Adrenal gland (tissue), 12 donors: ENCODE measurements around the gene DDR1. TPM values are rescaled to one million over a fixed set of nuclear protein-coding genes. Genes with fewer than 3 reads are reported as not detected.

Experiments
- DNase-seq, 7 donors: peaks; one replicate each; pipeline ENCODE4 v3.0.0-alpha.2; 2019 to 2020
- H3K27ac ChIP-seq, 5 donors: fragments of 200-600 bp; sonication (generic) in 4 of 5; 1 replicate in 3 of 5; 2 replicates in 2 of 5; pipeline versions ENCODE4 v1.5.1 to v1.8.0; 2016 to 2020; ENCODE audit warnings: mild to moderate bottlenecking in 1 of 5
- H3K27me3 ChIP-seq: fragments of 200-600 bp; 2 replicates; pipeline ENCODE4 v1.8.0; 2021
- H3K36me3 ChIP-seq, 2 donors: fragments of 200-600 bp; replicated peaks in 1 of 2; 1 replicate in 1 of 2; 2 replicates in 1 of 2; pipeline versions ENCODE4 v1.5.1 to v1.8.0; 2018 to 2022
- H3K4me1 ChIP-seq, 2 donors: fragments of 200-600 bp; replicated peaks in 1 of 2; 1 replicate in 1 of 2; 2 replicates in 1 of 2; pipeline versions ENCODE4 v1.5.1 to v1.8.0; 2018 to 2021
- H3K4me3 ChIP-seq, 4 donors: fragments of 200-600 bp; sonication (generic) in 3 of 4; one replicate each; pipeline ENCODE4 v1.5.1; 2016 to 2018
- H3K9me3 ChIP-seq, 3 donors: fragments of 200-600 bp; sonication (generic) in 1 of 3; replicated peaks in 1 of 3; 1 replicate in 2 of 3; 2 replicates in 1 of 3; pipeline versions ENCODE4 v1.5.1 to v1.8.0; 2016 to 2021
- POLR2A ChIP-seq, 2 donors: fragments of 450-650 bp; IDR thresholded peaks; one replicate each; pipeline ENCODE4 v1.6.1; 2017; ENCODE audit warnings: antibody characterized with exemption in 2 of 2, mild to moderate bottlenecking in 2 of 2, moderate library complexity in 1 of 2
- WGBS, 4 donors: extraction: QIAGEN DNeasy Blood & Tissue Kit in 2 of 4; methylation state at CpG; one replicate each; pipeline versions ENCODE4 v1.1.5 to v1.1.7; 2013 to 2017; 5-methylcytosine and 5-hydroxymethylcytosine counted together
- intact Hi-C, 2 donors: fragments of 100-400 bp; cut with DNase I; formaldehyde crosslinking; loops; one replicate each; pipeline versions ENCODE4 v1.14.1 to v1.15.0; 2022 to 2023
- polyA plus RNA-seq, 3 donors: library from polyadenylated mRNA; stranded (reverse); fragments of 200-250 nt in 2 of 3; fragments of 350-450 nt in 1 of 3; fragmentation: Illumina TruSeq in 1 of 3; extraction: RNeasy Lipid Tissue Mini Kit (QIAGEN cat#74804) in 1 of 3; gene quantifications; one replicate each; pipeline ENCODE4 v1.2.3, GENCODE V29; 2013 to 2014
- total RNA-seq, 9 donors: library from RNA; depleted of rRNA in 4 of 9; stranded (reverse); fragments of >200 nt in 4 of 9; fragments of 120-200 nt in 1 of 9; fragmentation: NEBNext Ultra II Directional in 1 of 9; extraction: Animal tissue kit (Norgen Biotek cat#: 25700) in 1 of 9; gene quantifications; one replicate each; pipeline versions ENCODE4 v1.1.0 to v1.2.4, GENCODE V29; 2013 to 2023
- TF ChIP-seq, protein P1 (sequence below), 6 experiments: fragments of 450-650 bp in 4 of 6; fragments of 200-600 bp in 2 of 6; sonication (generic) in 1 of 6; IDR thresholded peaks; 1 replicate in 5 of 6; 2 replicates in 1 of 6; pipeline versions ENCODE4 v1.5.1 to v1.8.0; 2016 to 2021; ENCODE audit warnings: antibody characterized with exemption in 6 of 6, mild to moderate bottlenecking in 2 of 6, moderate library complexity in 1 of 6
- donor health status: healthy with polysubstance abuse.
- donor health status: Bipolar disorder and iron deficiency.
- donor health status: DM: yes; HTN: yes; CAD: no.
- donor health status: DM: no; HTN: no; CAD: no.
- donor health status: DM: no; HTN: no; CAD: no.
- donor health status: DM: yes; HTN: yes; CAD: no.

DDR1 gene
- total and polyA plus RNA-seq, 12 donors = 18.0 to 239 (median 63.9) TPM

DNA sequence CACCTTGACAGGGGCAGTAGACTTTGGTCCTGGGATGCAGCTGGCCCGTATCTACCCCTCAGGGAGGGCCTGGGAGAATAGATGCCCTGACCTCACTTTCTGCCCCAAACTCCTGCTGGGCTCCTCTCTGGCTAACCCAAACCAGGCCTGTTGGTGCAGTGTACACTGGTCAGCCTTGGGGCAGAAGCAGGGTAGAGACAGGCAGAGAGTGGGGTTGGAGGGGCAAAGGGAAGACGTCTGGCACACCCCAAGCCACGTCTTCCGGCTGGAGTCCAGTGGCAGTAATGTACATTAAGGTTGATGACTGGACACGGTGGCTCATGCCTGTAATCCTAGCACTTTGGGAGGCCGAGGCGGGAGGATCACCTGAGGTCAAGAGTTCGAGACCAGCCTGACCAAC, 9.3 kb downstream of the DDR1 start:
- WGBS, 4 donors = 93 to 98% (median 95%) methylated on average over 8 of the region's 8 CpGs
- H3K9me3 ChIP-seq = no peaks in the 10 kb centered on the region
- no peak for TF ChIP-seq POLR2A (IDR thresholded peaks at IDR 0.05)
- TF ChIP-seq, protein P1, sequence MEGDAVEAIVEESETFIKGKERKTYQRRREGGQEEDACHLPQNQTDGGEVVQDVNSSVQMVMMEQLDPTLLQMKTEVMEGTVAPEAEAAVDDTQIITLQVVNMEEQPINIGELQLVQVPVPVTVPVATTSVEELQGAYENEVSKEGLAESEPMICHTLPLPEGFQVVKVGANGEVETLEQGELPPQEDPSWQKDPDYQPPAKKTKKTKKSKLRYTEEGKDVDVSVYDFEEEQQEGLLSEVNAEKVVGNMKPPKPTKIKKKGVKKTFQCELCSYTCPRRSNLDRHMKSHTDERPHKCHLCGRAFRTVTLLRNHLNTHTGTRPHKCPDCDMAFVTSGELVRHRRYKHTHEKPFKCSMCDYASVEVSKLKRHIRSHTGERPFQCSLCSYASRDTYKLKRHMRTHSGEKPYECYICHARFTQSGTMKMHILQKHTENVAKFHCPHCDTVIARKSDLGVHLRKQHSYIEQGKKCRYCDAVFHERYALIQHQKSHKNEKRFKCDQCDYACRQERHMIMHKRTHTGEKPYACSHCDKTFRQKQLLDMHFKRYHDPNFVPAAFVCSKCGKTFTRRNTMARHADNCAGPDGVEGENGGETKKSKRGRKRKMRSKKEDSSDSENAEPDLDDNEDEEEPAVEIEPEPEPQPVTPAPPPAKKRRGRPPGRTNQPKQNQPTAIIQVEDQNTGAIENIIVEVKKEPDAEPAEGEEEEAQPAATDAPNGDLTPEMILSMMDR (IDR thresholded peaks at IDR 0.05) = no peak
- no peak overlapping the region for H3K4me3 ChIP-seq
- H3K27me3 ChIP-seq = no peaks in the 10 kb centered on the region
- intact Hi-C loops = no loop called here
- DNase-seq = peak in 1 of 7 donors; percentile 5
- H3K36me3 ChIP-seq = peaks cover 0 to 79% of the 10 kb centered on the region in 2 donors
- H3K27ac ChIP-seq = no peak overlapping the region
- peaks cover 0 to under 1% of the 10 kb centered on the region in 2 donors for H3K4me1 ChIP-seq

DNA sequence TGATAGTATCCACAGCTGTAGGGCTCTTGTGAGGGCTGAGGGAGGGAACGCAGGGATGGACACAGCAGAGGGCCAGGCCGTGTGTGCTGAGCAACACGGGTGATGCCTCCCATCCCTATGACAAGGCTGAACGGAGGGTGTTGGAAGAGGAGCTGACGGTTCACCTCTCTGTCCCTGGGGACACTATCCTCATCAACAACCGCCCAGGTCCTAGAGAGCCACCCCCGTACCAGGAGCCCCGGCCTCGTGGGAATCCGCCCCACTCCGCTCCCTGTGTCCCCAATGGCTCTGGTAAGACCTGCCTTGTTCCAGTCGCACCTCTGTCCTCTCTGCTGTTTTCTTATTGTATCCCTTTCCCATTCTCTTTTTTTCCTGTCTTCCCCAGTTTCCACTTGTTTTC, 10.1 kb downstream of the DDR1 start:
- intact Hi-C loops = no loop called here
- Histone ChIP-seq H3K27ac (no peak overlapping the region), H3K36me3 (peaks cover 0 to 81% of the 10 kb centered on the region in 2 donors), H3K27me3 (no peaks in the 10 kb centered on the region), H3K9me3 (no peaks in the 10 kb centered on the region), H3K4me1 (no peaks in the 10 kb centered on the region), H3K4me3 (no peak overlapping the region)
- 89 to 94% (median 91%) methylated on average over 9 to 12 of the region's 12 CpGs for WGBS, 4 donors
- DNase-seq = no peak
- TF ChIP-seq POLR2A (IDR thresholded peaks at IDR 0.05) = no peak
- TF ChIP-seq, protein P1 (IDR thresholded peaks at IDR 0.05) = no peak

DNA sequence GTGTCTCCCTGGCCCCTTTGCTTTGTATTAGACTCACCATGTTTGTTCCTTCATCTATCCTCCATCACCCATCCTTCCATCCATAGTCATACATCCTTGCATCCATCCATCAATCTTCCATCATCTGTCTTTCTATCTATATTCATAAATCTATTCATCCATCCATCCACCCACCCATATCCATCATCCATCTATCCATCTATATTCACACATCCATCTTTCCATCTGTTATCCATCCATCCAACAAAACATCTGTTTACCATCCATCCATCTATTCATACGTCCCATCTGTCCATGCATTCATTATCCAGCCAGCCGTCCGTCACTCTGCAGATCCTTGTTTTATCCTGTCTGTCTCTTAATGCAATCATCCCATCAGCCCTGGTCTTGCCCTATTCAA, 10.6 kb downstream of the DDR1 start:
- Histone ChIP-seq H3K4me3 (no peak overlapping the region), H3K36me3 (peaks cover 0 to 79% of the 10 kb centered on the region in 2 donors), H3K27ac (no peak overlapping the region), H3K27me3 (no peaks in the 10 kb centered on the region), H3K4me1 (no peaks in the 10 kb centered on the region), H3K9me3 (no peaks in the 10 kb centered on the region)
- no peak for DNase-seq
- WGBS, 4 donors = 72 to 87% (median 78%) methylated on average over 3 of the region's 3 CpGs
- TF ChIP-seq, protein P1 (IDR thresholded peaks at IDR 0.05) = no peak
- intact Hi-C loops = no loop called here

DNA sequence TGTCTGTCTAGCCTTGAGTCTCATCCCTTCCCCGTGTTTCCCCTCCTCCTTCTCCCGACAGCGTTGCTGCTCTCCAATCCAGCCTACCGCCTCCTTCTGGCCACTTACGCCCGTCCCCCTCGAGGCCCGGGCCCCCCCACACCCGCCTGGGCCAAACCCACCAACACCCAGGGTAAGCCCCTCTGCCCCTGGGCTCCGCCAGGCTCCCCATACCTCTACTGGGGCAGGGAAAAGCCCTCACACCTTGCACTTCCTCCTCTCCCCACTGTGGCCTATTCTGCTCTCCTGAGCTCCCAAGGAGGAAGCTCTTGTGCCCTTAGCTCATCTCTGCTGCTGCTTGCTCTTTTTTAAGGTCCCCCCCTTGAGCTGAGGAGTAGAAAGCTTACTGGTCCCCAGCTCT, 11.0 kb downstream of the DDR1 start:
- TF ChIP-seq POLR2A (IDR thresholded peaks at IDR 0.05) = no peak
- TF ChIP-seq, protein P1 (IDR thresholded peaks at IDR 0.05) = no peak
- intact Hi-C loops = no loop called here
- WGBS, 4 donors = 66 to 73% (median 70%) methylated on average over 10 of the region's 10 CpGs
- no peaks in the 10 kb centered on the region for H3K27me3 ChIP-seq
- peaks cover 0 to 75% of the 10 kb centered on the region in 2 donors for H3K36me3 ChIP-seq
- no peak overlapping the region for H3K4me3 ChIP-seq
- no peaks in the 10 kb centered on the region for H3K9me3 ChIP-seq
- H3K27ac ChIP-seq = no peak overlapping the region
- no peaks in the 10 kb centered on the region for H3K4me1 ChIP-seq
- DNase-seq = no peak
